GM12873 (cell line): ENCODE measurements around the gene GTF2IRD1.

ENCODE experiments used
- CTCF ChIP-seq: IDR thresholded peaks from 2 replicates; pipeline ENCODE4 v1.5.1; 2012; ENCODE audit warnings: low read depth, mild to moderate bottlenecking, moderate library complexity, low read length, control low read depth; ENCODE audit not compliant: insufficient read depth; ENCODE audit errors: missing control alignments

Gene GTF2IRD1

DNA sequence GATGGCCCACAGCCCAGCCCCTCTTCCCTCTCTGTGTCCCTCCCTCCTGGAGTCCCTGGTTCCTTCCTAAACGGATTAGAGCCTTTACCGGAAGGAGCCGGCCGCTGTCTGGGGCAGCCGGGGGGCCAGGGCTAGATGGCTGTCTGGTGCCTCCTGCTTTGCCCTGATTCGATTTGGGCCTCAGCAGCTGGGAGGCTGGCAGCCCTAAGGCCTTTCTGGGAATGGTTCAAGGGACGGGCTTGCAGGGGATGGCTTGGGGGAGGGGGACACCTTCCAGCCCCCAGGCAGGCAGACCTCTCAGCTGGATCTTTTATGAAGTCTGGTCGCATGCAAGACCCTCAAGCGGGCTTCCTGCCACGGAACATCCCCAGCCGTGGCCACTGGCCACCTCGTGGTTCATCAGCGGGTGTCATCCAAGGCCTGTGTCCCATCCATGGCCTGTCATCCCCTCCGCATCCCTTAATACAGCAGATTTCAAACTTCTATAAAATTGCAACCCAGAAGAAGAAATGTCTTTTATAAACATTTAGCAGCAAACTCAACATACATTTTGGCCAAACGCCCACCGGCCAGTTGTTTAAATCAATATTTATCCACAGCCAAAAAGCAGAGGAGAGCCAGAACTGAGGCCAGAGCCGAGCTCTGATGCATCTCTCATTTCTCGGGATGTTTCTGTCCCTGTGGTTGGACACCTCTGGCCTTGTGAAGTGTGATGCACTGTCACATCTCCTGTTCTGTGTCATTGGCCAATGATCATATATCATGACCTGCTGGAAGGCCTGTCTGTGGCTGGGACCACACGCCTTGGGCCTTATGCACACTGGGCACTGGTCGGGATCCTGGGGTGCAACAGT lies 52.0 kb downstream of the GTF2IRD1 start:
- TF ChIP-seq CTCF: no peak

DNA sequence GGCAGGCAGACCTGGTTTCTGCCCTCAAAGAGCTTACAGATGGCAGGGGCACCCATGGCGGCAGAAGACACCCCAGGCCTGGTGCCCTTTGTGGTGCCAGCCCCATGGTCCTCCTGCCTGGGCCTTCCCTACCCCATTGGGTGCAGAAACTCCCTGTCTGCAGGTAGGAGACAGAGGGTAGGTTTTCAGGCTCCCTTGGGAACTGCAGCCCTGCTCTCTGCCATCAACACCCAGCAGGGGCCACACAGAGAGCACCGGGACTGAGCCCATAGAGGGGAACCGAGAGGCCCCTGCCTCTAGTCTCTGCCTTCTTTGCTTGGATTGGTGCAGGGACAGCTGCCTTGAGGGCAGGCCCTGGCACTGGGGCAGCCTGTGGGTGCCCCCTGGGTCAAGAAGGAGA lies 52.6 kb downstream of the GTF2IRD1 start:
- TF ChIP-seq CTCF: no peak

GRCh38 chr7:74507538-74508319 lies 54.0 kb downstream of the GTF2IRD1 start:
- TF ChIP-seq CTCF: no peak

GRCh38 chr7:74511345-74511744 lies 57.6 kb downstream of the GTF2IRD1 start:
- no peak for TF ChIP-seq CTCF

DNA sequence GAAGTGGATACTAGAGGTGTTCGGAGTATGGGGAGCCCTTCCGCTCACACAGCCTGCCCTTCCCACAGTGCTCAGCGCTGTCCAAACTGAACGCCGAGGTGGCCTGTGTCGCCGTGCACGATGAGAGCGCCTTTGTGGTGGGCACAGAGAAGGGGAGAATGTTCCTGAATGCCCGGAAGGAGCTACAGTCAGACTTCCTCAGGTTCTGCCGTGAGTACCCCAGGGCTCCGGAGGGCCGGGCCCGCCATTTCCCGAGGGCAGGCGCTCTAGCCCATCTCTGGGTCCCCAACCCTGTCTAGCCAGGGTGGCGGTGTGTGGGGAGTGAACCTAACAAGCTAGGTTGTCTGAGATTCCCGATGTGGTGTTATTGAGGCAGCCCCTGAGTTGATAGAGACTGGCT lies 59.1 kb downstream of the GTF2IRD1 start:
- TF ChIP-seq CTCF: no peak

GRCh38 chr7:74514131-74514591 lies 60.5 kb downstream of the GTF2IRD1 start:
- TF ChIP-seq CTCF: no peak

DNA sequence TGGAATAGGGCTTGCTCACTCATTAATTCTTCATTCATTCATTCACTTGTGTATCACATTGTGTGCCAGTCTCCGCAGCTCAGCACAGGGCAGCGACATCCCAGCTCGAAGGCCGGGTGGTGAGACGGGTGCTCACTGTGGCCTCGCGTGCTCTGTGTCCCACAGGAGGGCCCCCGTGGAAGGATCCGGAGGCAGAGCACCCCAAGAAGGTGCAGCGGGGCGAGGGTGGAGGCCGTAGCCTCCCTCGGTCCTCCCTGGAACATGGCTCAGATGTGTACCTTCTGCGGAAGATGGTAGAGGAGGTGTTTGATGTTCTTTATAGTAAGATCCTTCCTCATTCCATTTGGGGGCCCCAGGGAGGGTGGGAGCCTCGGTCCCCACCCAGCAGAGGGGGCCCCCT lies 61.6 kb downstream of the GTF2IRD1 start:
- TF ChIP-seq CTCF: no peak
